ENCODE results near the gene TELO2.
"Not testable (repeated sequence)": the region's sequence is repeated elsewhere in the genome, so short reads cannot be mapped to it uniquely, and the experiment has no call there.

TELO2 gene

DNA sequence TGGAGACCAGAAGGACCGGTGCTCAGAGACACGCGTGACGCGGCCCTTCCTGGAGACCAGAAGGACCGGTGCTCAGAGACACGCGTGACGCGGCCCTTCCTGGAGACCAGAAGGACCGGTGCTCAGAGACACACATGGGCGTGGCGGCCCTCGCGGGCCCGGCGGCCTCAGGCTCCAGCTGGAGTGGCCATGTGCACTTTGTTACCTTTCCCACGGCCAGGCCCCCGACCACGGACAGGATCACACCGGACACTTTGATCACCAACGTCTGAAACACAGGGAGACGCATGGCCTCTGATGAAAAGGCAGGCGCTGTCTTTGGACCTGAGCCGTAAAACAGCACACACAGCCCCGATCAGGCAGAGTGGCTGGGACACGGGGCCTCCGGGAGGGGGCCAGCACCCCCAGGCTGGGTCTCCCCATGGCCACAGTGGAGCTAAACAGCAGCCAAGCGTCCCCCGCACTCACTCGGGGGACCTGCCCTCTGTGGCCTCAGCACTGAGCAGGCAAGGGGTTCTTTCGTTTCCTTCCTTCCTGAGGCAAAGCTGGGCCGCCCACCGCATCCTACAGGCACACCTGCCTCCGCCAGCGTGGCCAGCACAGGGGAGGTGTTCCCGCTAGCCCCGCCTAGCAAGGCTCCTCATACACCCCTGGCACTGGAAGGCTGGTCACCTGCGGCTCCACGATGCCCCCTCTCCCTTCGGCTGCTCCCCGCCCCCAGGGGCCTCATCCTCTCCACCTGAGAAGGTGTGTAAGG is 35.5 kb upstream of the TELO2 start:
- DNase-seq (ENCODE audit: low read depth): no peak

DNA sequence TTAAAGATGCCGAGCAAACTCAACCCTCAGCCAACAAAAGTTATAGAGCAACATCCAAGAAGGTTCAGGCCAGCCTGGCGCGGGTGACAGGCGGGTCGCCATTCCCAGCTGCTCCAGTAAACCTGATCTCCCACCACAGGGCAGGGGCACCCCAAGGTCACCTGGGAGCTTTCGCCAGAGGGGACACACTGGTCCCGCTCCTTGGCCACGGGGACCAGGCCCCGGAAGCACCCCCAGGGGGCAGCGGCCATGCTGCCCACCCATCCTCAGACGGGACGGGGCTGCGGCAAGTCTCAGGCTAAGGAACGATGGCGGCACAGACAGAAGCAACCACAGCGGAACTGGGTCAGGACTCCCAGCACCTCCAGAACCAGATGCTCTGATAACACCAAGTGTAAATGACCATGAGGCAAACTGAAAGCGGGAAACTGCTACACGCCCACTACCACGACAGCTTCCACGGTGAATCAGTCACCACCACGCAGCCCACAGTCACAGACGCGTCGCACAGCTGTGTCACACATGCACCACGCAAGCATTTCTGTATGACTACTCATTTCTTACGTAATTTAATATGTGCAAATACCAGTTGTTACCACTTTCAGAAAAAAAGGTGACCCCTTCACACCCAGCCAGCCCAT is 34.7 kb upstream of the TELO2 start:
- DNase-seq (ENCODE audit: low read depth): no peak

DNA sequence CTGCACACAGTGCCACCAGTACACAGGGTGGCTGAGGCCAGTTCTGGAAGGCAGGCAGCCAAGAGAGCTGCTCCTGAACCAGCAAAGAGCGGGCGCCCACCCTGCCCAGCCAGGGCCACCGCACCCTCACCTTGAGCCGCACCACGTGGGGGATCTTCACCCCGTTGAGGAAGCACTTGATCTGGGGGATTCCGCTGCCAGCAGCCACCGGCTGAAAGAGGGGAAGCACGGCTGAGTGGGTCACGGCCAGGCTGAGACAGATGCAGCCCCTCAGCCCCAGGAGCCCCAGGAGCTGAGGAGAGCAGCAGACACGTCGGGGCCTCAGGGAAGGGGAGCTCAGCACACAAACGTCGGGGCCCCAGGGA is 34.2 kb upstream of the TELO2 start:
- DNase-seq (ENCODE audit: low read depth): no peak

DNA sequence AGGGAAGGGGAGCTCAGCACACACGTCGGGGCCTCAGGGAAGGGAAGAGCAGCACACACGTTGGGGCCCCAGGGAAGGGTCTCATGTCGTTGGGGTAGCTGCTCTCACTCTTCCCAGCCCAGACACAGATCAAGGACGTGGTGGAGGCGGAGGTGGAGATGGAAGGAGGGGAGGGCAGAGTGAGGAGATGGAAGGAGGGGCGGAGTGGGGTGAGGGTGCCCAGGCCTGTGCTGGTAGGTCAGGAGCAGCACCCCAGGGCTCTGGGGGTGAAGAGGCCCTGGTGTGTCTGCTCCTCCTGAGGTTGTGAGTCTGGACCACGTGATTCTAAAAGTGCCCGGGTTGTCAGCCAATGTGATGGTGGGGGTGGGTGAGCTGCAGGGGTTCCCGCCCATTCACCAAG is 33.2 kb upstream of the TELO2 start:
- no peak for DNase-seq (ENCODE audit: low read depth)

DNA sequence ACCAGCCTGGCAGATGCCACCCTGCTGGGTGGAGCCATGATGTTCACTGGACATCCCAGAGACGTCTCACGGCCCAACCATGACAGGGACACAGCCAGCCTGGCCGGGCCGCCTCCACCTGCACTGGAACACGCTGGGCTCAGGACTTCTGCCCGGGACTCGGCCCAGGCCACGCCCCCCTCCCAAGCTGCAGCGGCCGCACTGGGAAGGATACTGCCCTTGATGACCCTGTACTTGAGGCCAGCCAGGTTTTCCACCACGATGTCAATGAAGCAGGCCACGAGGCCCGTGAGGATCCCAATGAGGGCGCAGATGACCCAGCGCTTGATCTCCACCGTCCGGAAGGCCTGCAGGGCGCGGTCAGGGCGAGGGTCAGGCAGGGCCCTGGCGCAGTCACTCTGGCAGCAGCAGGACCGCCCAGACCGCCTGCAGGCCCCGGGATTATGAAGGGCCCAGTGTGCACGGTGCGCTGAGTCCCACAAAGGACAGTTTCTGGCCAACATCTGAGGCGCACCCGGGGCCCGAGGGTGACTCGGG is 32.5 kb upstream of the TELO2 start:
- DNase-seq (ENCODE audit: low read depth): no peak

DNA sequence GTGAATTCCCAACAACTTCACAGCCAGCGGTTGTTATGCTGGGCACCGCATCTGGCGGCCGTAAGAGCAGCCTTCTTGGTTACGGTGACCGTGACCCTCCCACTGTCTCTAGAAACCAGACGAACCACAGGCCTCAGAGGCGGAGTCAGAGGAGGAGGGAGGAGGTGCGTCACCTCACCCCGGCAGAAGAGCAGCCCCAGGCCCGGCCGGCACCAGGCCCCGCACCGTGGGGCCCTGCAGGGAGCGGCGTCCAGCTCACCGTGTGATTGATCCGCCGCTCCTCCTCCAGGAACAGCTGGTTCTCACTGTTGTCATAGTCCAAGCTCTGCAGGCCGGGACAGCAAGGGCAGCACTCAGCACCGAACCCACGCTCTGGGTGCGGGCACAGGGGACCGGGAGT is 32.0 kb upstream of the TELO2 start:
- DNase-seq (ENCODE audit: low read depth): no peak

DNA sequence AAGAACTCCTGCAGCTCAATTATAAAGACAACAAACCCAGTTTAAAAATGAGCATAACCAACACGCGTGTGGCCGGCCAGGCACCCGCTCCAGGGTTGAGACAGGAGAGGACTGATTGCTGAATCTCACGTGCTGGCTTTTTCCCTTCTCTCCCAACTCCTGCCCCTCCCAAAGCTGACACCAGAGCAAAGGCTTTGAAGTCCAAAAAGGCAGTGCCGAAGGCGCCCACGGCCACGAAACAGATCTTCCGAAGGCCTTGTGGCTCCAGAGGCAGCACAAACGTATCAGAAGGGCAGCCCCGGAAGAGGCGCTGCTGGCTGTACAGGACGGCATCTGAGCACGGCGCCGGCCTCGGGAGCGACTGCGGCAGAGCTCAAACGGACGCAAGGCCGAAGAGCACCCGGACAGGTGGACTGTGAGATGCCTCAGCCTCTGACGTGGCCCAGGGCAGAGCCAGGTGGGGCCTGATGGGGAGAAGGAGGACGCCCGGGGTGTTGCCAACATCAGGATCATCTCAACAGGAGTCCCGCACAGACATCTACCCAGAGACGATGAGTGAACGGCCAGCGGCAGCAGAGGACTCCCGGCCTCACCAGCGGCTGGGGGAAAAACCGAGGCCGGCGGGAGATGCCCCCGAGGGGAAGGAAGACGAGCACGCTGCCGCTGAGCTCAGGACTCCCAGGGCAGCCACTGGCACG is 28.8 kb upstream of the TELO2 start:
- DNase-seq (ENCODE audit: low read depth): no peak

DNA sequence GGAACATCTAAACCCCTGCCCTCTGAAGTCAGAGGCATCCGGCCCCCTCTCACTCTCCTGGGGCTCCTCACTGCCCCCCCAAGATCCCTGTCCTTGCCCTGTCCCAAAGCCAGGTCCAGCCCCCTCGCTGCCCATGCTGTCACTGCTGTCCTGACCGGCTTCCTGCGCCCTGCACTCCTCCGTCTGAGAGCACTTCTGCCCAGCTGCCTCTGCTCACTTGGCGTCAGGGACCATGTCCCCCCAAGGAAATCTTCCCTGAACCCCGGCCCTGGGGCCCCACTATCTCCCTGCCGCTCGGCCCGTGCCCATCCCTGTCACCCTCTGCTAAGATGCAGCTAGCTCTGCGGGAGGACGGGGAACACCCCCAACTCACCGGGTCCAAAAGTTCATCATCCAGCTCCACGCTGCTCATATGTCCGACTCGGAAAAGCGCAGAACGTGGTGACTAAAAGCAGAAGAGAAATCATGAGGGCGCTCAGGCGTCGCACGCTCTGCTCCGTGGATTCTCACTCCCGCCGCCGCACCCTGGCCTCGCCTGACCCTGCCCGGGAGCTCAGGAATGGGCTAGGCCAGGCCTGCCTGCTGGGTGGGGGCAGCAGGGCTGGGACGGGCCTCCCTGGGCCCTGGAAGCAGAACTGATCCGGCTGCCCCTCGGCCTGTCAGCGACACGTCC is 28.1 kb upstream of the TELO2 start:
- DNase-seq (ENCODE audit: low read depth): no peak

DNA sequence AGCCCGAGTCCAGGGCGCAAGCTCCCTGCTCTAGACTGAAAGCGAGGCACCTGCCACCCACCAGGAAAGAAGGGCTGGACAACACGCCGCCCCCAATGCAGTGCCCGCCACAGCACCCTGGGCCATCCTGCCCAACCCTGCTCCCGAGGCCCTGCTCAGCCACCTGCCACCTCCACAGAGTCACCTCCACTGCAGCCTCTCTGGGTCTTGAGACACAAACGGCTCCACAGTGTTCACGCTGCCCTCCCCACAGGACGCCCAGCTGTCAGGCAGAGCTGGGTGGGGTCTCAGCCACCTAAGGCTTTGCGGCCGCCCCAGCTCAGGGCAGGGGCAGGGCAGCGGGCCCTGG is 27.6 kb upstream of the TELO2 start:
- no peak for DNase-seq (ENCODE audit: low read depth)

DNA sequence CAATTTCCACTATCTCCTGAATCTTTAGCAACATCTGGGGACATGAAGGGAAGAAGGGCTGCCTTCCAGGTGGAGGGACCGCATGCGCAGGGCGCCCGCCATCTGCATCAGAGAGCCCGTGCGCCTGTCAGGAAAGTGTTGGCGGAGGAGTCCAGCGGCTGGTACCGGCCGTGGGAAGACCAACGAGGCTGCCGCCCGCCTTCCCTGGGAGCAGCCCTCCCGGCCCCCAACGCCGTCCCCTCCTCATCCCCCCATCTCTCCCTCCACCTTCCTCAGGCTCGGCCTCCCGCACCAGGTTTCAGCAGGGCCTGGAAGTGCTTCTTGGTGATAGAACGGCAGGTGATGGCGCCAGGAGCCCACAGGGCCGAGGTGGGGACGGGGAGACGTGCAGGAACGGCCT is 27.1 kb upstream of the TELO2 start:
- no peak for DNase-seq (ENCODE audit: low read depth)

DNA sequence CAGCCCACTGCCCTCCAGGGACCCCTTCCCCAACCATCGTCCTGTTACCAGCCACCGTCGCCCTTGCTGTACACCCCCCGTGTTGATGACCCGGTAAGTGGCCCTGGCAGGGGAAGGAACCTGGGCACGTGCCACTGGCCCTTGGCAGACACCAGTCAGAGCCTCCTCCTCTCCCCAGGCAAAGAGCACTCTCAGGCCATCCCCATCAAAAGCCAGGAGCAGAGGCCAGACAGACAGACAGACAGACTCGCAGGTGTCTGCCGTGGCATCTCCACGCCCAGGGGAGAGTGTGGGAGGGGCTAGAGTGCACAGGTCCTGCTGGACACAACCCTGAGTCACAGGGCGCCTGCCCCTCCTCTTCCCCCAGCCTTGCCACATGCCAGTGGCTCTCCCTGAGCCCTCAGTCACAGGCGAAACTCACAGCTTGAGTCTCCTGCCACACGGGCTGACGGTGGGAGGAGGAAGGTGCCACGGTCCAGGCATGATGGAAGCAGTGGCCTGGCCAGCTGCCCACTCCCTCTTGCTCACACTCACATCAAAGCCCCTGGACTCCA is 26.1 kb upstream of the TELO2 start:
- DNase-seq (ENCODE audit: low read depth): no peak

DNA sequence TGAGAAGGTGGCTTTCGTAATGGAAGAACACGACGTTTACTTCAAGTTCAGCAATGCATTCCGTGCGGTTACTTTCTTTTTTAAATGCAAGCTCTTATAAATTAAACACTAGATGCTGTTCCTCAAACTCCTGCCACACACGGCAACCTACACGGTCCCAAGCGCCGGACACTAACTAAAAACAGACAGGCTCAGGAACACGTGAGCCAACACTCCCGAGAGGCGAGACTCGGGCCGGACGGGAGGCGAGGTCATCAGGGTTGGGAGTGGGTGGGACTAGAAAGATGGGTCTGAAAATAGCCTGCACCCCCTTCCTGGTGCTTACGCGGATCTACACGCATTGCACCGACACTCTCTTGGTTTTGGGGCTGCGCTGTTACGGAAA is 24.7 kb upstream of the TELO2 start:
- DNase-seq (ENCODE audit: low read depth): no peak

DNA sequence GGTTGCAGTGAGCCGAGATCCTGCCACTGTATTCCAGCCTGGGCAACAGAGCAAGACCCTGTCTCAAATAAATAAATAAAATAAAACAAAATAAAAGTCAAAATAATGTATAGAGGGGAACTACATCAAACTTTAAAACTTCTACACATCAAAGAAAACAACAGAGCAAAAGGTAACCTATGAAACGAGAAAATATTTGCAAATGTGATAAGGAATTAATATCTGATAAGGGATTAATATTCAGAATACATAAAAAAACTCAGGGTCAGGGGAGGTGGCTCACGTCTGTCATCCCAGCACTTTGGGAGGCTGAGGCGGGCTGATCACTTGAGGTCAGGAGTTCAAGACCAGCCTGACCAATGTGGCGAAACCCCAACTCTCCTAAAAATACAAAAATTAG is 24.0 kb upstream of the TELO2 start:
- not testable (repeated sequence) for DNase-seq (ENCODE audit: low read depth)

DNA sequence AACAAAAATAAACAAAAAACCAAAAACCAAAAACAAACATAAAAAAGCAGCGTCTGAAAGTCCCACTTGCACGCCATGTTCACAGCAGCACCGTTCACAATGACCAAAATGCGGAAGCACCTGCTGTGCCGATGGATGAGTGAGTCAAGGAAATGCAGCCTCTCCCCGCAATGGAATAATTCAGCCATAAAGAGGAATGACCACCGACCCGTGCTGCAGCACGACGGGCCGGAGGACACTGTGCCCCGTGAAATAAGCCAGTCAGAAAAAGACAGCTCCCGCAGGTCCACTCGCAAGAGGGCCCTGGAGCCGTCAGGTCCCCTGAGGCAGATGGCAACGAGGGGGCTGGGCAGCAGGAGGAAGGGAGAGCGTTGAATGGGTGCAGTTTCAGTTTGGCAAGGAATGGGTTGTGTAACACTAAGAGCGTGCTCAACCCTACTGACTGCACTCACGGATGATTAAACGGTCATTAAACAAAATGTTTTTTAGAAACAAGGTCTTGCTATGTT is 23.4 kb upstream of the TELO2 start:
- no peak for DNase-seq (ENCODE audit: low read depth)

DNA sequence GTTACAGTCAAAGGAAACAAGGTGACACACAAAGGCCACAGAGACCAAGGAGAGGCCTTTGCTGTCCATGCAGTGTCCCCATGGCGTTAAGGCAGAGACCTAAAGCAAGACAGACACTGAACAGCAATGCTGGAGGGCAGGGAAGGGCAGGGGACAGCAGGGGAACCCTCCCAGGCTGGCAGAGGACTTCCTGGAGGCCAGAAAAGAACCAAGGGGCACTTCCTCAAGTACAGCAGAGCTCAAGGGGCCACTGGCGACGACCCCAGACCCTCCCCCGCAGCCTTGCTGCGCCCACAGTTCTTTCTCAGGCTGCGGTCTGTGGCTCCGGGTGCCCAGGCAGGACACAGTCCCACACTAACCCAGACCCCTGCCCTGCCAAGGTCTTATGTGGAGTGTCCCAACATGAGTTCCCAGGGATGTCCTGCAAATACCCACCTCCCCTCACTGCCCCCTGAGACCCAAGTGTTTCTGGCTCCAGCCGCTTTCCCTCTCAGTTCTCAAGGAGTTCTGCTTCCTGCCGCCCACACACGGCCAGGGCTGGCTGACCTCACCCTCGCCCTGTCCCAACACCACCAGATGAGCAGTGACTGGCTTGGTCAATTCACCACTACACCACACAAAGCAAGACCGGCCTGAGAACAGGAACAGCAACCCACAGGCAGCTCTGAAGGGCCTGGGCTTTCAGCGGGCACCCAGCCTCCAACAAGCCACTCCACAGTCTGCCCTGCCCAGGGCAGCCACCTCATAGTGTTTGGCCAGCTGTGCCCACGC is 22.5 kb upstream of the TELO2 start:
- no peak for DNase-seq (ENCODE audit: low read depth)

DNA sequence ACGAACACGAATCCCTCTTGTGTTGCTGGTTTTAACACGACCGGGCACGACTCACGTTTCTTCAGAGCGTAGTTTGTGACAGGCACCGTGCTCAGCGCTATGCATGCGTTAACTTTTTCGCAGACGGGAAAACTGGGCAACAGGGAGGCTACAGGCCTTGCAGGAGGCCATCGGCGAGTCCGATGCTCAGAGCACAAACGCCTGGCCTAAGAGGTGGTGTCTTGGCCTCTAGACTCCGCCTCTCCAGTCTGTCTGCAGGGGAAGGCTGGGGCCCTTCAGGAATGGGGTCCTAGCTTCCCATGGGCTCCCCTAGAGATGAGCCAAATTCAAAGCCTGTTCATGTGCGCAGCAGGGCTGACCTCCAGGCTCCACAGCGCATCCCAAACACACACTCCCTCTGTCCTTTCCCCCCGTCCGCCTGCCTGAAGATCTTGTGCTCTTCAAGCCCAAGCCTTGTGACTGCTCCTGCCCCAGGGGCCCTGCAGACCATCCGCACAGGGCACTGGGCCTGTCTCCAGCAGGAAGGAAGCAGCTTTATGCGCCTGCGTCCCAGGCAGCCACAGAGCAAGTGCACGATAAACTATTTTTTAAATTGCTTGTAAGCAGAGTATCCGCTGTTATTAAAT is 21.5 kb upstream of the TELO2 start:
- no peak for DNase-seq (ENCODE audit: low read depth)

DNA sequence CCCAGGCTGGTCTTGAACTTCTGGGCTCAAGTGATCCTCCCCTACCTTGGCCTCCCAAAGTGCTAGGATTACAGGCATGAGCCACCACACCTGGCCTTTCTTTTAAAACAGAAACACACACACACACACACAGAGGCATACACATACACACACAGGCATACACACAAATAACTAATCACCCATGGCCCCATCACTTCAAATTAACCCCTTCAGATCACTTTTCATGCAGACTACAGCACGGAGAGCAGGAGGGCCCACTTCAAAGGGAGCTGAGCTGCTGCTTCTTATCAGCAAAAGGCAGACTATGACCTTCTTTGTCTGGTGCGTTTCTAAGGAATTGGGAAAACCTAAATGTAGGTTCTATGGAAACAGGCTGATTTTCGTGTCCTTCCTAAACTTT is 20.2 kb upstream of the TELO2 start:
- DNase-seq (ENCODE audit: low read depth): no peak

DNA sequence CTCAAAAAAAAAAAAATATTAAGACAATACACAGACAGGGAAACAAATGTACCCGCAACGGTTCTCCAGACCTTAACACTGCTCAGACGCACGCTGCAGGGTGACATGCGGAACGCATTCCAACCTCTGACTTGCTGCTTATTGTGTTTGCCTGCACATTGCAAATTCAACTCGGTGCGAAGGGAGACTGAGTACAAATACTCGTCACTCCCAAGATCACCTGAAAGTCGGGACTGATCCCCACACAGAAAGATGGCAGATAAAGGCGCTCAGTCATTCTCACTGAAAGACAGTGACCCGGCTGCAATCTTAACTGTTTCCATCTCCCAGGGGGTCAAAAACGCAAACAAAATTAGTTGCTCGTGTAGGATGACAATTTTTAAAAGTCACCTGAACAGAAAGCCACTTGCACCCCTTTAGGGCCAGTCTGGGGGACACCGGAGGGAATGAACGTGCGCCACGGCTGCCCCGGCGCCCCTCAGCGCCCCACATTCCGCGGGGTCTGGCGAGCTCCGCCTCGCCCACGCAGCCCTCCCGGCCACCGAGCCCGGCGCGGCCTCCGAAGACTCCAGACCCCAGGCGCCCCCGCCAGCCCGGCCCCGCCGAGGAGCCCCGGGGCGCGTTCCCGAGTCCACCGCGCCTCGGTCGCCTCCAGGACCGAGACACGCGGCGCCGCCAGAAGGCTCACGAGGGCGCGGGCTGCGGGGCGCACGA is 18.9 kb upstream of the TELO2 start:
- DNase-seq (ENCODE audit: low read depth): no peak

DNA sequence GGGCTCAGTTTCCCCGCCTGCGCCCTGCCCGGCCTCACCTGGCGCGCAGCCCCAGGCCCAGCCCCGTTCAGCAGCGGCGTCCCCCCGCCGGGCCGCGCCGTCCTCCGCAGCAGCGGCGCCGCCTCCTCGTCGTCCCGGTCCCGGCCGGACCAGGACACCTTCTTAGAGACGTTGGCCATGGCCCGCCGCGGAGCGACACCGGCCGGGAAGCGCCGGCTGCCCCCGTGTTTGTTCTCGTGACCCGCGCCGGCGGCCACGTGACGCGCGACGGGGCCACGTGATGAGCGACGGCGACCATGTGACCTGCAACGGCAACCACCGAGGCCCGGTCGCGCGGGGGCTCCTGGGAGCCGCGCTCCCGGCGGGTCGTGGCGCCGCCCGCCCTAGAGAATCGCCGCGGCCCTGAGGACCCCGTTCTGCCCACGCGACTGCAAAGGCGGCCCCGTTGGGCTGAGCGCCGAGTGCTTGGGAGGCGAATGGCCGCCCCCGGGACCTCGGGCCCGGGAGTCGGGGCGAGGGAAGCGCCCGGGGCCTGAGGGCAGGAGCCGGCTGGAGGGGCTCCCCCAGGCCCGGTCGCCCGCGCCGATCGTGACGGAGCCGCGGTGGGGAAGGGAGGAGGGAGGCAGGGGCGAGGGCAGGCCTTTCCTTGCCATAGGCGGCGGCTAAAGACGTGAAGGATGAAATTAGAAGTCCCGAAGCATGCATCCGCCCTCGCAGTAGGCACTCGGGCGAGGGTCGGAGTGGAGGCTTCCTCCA is 18.2 kb upstream of the TELO2 start, which contains the start of gene CLCN7:
CLCN7 (minus strand) TSS at position 233 of the 756 bp plus-strand sequence; CDS start at position 179, 54 bp downstream.
- peak; percentile 80 for DNase-seq (ENCODE audit: low read depth)
